Liver (tissue), 9 donors: ENCODE data around the gene SH3PXD2A. TPM values are rescaled to one million over a fixed set of nuclear protein-coding genes. Genes with fewer than 3 reads are reported as not detected.

Source experiments
- DNase-seq: peaks from one replicate; pipeline ENCODE4 v3.0.0-alpha.2; 2017; ENCODE audit warnings: low spot score
- H3K27ac ChIP-seq, 2 donors: one replicate each; pipeline ENCODE4 v1.7.0; 2013; ENCODE audit warnings: inconsistent platforms in 2 of 2, low read length in 2 of 2, control low read depth in 1 of 2, low read depth in 1 of 2, mild to moderate bottlenecking in 1 of 2
- H3K27me3 ChIP-seq, 4 donors: one replicate each; pipeline versions ENCODE4 v1.6.1 to v1.7.0; 2013; ENCODE audit warnings: low read length in 3 of 4, inconsistent platforms in 1 of 4, mild to moderate bottlenecking in 1 of 4, moderate library complexity in 1 of 4; ENCODE audit not compliant: control insufficient read depth in 4 of 4, insufficient read depth in 4 of 4
- H3K36me3 ChIP-seq, 4 donors: one replicate each; pipeline versions ENCODE4 v1.6.1 to v1.7.0; 2013; ENCODE audit warnings: low read length in 3 of 4, mild to moderate bottlenecking in 3 of 4, low read depth in 1 of 4, moderate library complexity in 1 of 4; ENCODE audit not compliant: control insufficient read depth in 4 of 4, insufficient read depth in 3 of 4
- H3K4me1 ChIP-seq, 4 donors: one replicate each; pipeline versions ENCODE4 v1.6.1 to v1.7.0; 2013; ENCODE audit warnings: low read length in 3 of 4, mild to moderate bottlenecking in 3 of 4, moderate library complexity in 1 of 4; ENCODE audit not compliant: control insufficient read depth in 4 of 4, insufficient read depth in 4 of 4
- H3K4me3 ChIP-seq, 3 donors: one replicate each; pipeline versions ENCODE4 v1.6.1 to v1.7.0; 2013; ENCODE audit warnings: low read length in 3 of 3, control low read depth in 1 of 3, low read depth in 1 of 3, mild to moderate bottlenecking in 1 of 3
- H3K9ac ChIP-seq, 2 donors: one replicate each; pipeline ENCODE4 v1.7.0; 2013; ENCODE audit warnings: low read length in 2 of 2, mild to moderate bottlenecking in 2 of 2, moderate library complexity in 2 of 2, control low read depth in 1 of 2, low read depth in 1 of 2
- H3K9me3 ChIP-seq, 4 donors: one replicate each; pipeline versions ENCODE4 v1.6.1 to v1.7.0; 2013; ENCODE audit warnings: low read length in 3 of 4; ENCODE audit not compliant: control insufficient read depth in 4 of 4
- EGR1 ChIP-seq, 2 donors: IDR thresholded peaks; 2 replicates each; pipeline ENCODE4 v1.6.1; 2016 to 2018; ENCODE audit warnings: antibody characterized with exemption in 2 of 2, low read depth in 2 of 2
- FOXA1 ChIP-seq: IDR thresholded peaks from 2 replicates; pipeline ENCODE4 v1.6.1; 2016; ENCODE audit warnings: antibody characterized with exemption
- FOXA2 ChIP-seq: IDR thresholded peaks from 2 replicates; pipeline ENCODE4 v1.6.1; 2016; ENCODE audit warnings: antibody characterized with exemption
- GABPA ChIP-seq, 2 donors: IDR thresholded peaks in 1 of 2; conservative IDR thresholded peaks in 1 of 2; 2 replicates each; pipeline ENCODE4 v1.6.1; 2016; ENCODE audit warnings: antibody characterized with exemption in 2 of 2, mild to moderate bottlenecking in 1 of 2, moderate library complexity in 1 of 2
- HNF4A ChIP-seq, 2 donors: conservative IDR thresholded peaks; 2 replicates each; pipeline ENCODE4 v1.6.1; 2016; ENCODE audit warnings: antibody characterized with exemption in 2 of 2, mild to moderate bottlenecking in 2 of 2
- HNF4G ChIP-seq: IDR thresholded peaks from 2 replicates; pipeline ENCODE4 v1.6.1; 2016; ENCODE audit warnings: antibody characterized with exemption
- JUND ChIP-seq, 2 donors: IDR thresholded peaks; 2 replicates each; pipeline ENCODE4 v1.6.1; 2016; ENCODE audit warnings: antibody characterized with exemption in 2 of 2
- NR2F2 ChIP-seq: IDR thresholded peaks from 2 replicates; pipeline ENCODE4 v1.6.1; 2016; ENCODE audit warnings: antibody characterized with exemption
- RXRA ChIP-seq, 2 donors: IDR thresholded peaks; 2 replicates each; pipeline ENCODE4 v1.6.1; 2017 to 2018; ENCODE audit warnings: antibody characterized with exemption in 2 of 2, mild to moderate bottlenecking in 1 of 2
- SP1 ChIP-seq: IDR thresholded peaks from 2 replicates; pipeline ENCODE4 v1.6.1; 2018; ENCODE audit warnings: antibody characterized with exemption, mild to moderate bottlenecking
- TAF1 ChIP-seq: conservative IDR thresholded peaks from 2 replicates; pipeline ENCODE4 v1.6.1; 2016; ENCODE audit warnings: antibody characterized with exemption, mild to moderate bottlenecking
- YY1 ChIP-seq: IDR thresholded peaks from 2 replicates; pipeline ENCODE4 v1.6.1; 2016; ENCODE audit warnings: antibody characterized with exemption, mild to moderate bottlenecking
- WGBS: extraction: QIAGEN DNeasy Blood & Tissue Kit; methylation state at CpG from one replicate; pipeline ENCODE4 v1.1.7; 2013; 5-methylcytosine and 5-hydroxymethylcytosine counted together
- polyA plus RNA-seq, 2 donors: library from polyadenylated mRNA; stranded (reverse) in 1 of 2; unstranded in 1 of 2; fragments of 200-250 nt in 1 of 2; fragments of >200 nt in 1 of 2; fragmentation: Nextera tagmentation in 1 of 2; extraction: Ambion mirVana in 1 of 2; gene quantifications; one replicate each; pipeline versions ENCODE4 v1.2.1 to v1.2.3, GENCODE V29; 2013 to 2015
- total RNA-seq, 2 donors: library from RNA; depleted of rRNA; stranded (reverse); fragments of >200 nt; gene quantifications; one replicate each; pipeline ENCODE4 v1.2.3, GENCODE V29; 2014
- TF ChIP-seq, protein P1 (sequence below): IDR thresholded peaks from 2 replicates; pipeline ENCODE4 v1.6.1; 2016; ENCODE audit warnings: antibody characterized with exemption
- TF ChIP-seq, protein P2 (sequence below): IDR thresholded peaks from 2 replicates; pipeline ENCODE4 v1.6.1; 2016; ENCODE audit warnings: antibody characterized with exemption, mild to moderate bottlenecking
- TF ChIP-seq, protein P3 (sequence below): fragments of 150-350 bp; IDR thresholded peaks from 2 replicates; pipeline ENCODE4 v1.5.1; 2017; ENCODE audit warnings: improper control_type of control experiment, low read depth, low read length; ENCODE audit not compliant: missing input control
- TF ChIP-seq, protein P4 (sequence below): IDR thresholded peaks from 2 replicates; pipeline ENCODE4 v1.6.1; 2016; ENCODE audit warnings: antibody characterized with exemption
- TF ChIP-seq, protein P5 (sequence below): IDR thresholded peaks from 2 replicates; pipeline ENCODE4 v1.6.1; 2016; ENCODE audit warnings: antibody characterized with exemption
- donor health status: healthy.
- donor health status: healthy.
- donor health status: healthy.
- donor health status: healthy.
- donor health status: healthy.

The SH3PXD2A gene
- total and polyA plus RNA-seq, 4 donors, result 0.82 to 5.5 (median 3.9) TPM

DNA sequence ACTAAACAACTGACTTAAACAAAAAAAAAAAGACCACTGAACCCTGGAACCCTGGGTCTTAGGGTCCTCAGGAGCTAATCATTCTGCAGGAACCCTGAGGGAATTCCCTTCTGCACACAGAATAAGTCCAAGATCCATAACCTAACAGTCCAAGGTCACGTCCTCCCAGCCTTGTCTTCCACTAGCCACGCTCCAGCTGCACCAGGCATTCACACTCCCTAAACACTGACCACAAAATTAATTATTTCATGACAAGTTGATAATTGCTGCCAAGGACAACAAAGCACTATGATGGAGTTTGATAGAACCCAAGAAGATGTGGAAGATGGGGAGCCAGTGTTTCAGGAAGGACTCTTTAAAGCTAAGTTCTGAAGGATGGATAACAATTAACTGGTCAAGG, 130.6 kb downstream of the SH3PXD2A start:
- Histone ChIP-seq H3K4me1 (no peaks in the 10 kb centered on the region), H3K27me3 (no peaks in the 10 kb centered on the region), H3K9ac (no peak overlapping the region), H3K4me3 (no peak overlapping the region), H3K36me3 (peaks cover 0 to 7% (median 3%) of the 10 kb centered on the region in 4 donors), H3K9me3 (no peaks in the 10 kb centered on the region), H3K27ac (no peak overlapping the region)
- no peak for DNase-seq
- 89% methylated on average over 2 of the region's 2 CpGs for WGBS
- TF ChIP-seq YY1 (no peak), FOXA2 (no peak), SP1 (no peak)

DNA sequence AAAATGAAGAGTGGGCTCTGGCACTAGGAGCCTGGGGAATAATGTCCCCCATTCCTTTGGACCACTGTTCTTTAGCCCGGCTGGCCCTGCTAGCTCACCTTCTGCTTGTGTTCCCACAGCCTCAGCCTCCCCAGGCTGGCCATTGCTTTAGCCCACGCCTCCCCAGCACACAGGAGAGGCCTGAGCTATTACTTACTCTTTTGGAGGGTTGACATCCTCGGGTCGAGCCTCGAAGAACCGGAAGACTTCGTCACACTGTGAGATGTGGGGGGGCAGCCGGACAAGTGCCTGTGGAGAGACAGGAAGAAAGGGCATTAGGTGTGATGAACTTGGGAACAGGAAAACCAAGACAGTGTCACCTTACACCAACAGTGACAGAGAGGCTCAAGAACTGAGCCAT, 131.3 kb downstream of the SH3PXD2A start:
- Histone ChIP-seq H3K27me3 (no peaks in the 10 kb centered on the region), H3K9ac (no peak overlapping the region), H3K9me3 (no peaks in the 10 kb centered on the region), H3K4me1 (no peaks in the 10 kb centered on the region), H3K27ac (no peak overlapping the region), H3K36me3 (peaks cover 0 to 7% (median 3%) of the 10 kb centered on the region in 4 donors), H3K4me3 (no peak overlapping the region)
- DNase-seq, result no peak
- WGBS, result 94% methylated on average over 8 of the region's 8 CpGs
- no peak for TF ChIP-seq FOXA1
- TF ChIP-seq, protein P1, sequence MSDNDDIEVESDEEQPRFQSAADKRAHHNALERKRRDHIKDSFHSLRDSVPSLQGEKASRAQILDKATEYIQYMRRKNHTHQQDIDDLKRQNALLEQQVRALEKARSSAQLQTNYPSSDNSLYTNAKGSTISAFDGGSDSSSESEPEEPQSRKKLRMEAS, result no peak
- TF ChIP-seq HNF4A (conservative IDR thresholded peaks at IDR 0.05), result no peak
- TF ChIP-seq SP1, result no peak
- TF ChIP-seq TAF1, result no peak
- TF ChIP-seq, protein P2, sequence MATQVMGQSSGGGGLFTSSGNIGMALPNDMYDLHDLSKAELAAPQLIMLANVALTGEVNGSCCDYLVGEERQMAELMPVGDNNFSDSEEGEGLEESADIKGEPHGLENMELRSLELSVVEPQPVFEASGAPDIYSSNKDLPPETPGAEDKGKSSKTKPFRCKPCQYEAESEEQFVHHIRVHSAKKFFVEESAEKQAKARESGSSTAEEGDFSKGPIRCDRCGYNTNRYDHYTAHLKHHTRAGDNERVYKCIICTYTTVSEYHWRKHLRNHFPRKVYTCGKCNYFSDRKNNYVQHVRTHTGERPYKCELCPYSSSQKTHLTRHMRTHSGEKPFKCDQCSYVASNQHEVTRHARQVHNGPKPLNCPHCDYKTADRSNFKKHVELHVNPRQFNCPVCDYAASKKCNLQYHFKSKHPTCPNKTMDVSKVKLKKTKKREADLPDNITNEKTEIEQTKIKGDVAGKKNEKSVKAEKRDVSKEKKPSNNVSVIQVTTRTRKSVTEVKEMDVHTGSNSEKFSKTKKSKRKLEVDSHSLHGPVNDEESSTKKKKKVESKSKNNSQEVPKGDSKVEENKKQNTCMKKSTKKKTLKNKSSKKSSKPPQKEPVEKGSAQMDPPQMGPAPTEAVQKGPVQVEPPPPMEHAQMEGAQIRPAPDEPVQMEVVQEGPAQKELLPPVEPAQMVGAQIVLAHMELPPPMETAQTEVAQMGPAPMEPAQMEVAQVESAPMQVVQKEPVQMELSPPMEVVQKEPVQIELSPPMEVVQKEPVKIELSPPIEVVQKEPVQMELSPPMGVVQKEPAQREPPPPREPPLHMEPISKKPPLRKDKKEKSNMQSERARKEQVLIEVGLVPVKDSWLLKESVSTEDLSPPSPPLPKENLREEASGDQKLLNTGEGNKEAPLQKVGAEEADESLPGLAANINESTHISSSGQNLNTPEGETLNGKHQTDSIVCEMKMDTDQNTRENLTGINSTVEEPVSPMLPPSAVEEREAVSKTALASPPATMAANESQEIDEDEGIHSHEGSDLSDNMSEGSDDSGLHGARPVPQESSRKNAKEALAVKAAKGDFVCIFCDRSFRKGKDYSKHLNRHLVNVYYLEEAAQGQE, result no peak
- TF ChIP-seq FOXA2, result no peak
- no peak for TF ChIP-seq EGR1 (IDR thresholded peaks at IDR 0.05; ENCODE audit: low read depth in 2 of 2)
- no peak for TF ChIP-seq GABPA (IDR thresholded peaks at IDR 0.05 in 1 of 2, conservative IDR thresholded peaks at IDR 0.05 in 1 of 2)
- TF ChIP-seq YY1, result no peak
- TF ChIP-seq RXRA (IDR thresholded peaks at IDR 0.05), result no peak

DNA sequence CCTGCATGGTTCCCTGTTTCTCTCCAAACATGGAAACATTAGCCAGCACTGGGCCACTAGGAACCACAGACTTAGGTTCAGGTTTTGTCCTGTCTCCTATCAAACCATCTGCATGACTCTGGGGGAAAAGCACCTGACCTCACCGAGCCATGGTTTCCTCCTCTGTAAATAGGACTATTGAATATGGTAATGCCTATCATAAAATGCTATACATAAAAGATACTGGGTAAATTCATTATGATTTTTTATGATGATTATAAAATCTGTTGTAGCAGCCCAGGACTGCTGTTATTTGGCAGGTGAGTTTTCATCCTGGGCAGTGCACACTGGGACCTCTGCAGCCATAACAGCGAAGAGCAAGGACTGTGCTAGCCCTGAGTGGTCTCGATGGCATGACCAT, 131.8 kb downstream of the SH3PXD2A start:
- peaks cover 0 to 7% (median 3%) of the 10 kb centered on the region in 4 donors for H3K36me3 ChIP-seq
- WGBS, result 91% methylated on average over 3 of the region's 3 CpGs
- no peak for DNase-seq

More for the DNA sequence above, 131.8 kb downstream of the SH3PXD2A start:
- no peaks in the 10 kb centered on the region for H3K4me1 ChIP-seq
- H3K9ac ChIP-seq, result no peak overlapping the region
- H3K4me3 ChIP-seq, result no peak overlapping the region
- no peaks in the 10 kb centered on the region for H3K9me3 ChIP-seq
- no peak overlapping the region for H3K27ac ChIP-seq
- H3K27me3 ChIP-seq, result no peaks in the 10 kb centered on the region
- TF ChIP-seq, protein P3, sequence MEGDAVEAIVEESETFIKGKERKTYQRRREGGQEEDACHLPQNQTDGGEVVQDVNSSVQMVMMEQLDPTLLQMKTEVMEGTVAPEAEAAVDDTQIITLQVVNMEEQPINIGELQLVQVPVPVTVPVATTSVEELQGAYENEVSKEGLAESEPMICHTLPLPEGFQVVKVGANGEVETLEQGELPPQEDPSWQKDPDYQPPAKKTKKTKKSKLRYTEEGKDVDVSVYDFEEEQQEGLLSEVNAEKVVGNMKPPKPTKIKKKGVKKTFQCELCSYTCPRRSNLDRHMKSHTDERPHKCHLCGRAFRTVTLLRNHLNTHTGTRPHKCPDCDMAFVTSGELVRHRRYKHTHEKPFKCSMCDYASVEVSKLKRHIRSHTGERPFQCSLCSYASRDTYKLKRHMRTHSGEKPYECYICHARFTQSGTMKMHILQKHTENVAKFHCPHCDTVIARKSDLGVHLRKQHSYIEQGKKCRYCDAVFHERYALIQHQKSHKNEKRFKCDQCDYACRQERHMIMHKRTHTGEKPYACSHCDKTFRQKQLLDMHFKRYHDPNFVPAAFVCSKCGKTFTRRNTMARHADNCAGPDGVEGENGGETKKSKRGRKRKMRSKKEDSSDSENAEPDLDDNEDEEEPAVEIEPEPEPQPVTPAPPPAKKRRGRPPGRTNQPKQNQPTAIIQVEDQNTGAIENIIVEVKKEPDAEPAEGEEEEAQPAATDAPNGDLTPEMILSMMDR, result no peak
- TF ChIP-seq HNF4G (no peak), EGR1 (IDR thresholded peaks at IDR 0.05; ENCODE audit: low read depth in 2 of 2) (no peak), JUND (IDR thresholded peaks at IDR 0.05) (no peak), NR2F2 (no peak), FOXA1 (no peak), RXRA (IDR thresholded peaks at IDR 0.05) (no peak)
- TF ChIP-seq, protein P4, sequence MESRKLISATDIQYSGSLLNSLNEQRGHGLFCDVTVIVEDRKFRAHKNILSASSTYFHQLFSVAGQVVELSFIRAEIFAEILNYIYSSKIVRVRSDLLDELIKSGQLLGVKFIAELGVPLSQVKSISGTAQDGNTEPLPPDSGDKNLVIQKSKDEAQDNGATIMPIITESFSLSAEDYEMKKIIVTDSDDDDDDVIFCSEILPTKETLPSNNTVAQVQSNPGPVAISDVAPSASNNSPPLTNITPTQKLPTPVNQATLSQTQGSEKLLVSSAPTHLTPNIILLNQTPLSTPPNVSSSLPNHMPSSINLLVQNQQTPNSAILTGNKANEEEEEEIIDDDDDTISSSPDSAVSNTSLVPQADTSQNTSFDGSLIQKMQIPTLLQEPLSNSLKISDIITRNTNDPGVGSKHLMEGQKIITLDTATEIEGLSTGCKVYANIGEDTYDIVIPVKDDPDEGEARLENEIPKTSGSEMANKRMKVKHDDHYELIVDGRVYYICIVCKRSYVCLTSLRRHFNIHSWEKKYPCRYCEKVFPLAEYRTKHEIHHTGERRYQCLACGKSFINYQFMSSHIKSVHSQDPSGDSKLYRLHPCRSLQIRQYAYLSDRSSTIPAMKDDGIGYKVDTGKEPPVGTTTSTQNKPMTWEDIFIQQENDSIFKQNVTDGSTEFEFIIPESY, result no peak
- TF ChIP-seq, protein P5, sequence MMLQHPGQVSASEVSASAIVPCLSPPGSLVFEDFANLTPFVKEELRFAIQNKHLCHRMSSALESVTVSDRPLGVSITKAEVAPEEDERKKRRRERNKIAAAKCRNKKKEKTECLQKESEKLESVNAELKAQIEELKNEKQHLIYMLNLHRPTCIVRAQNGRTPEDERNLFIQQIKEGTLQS, result no peak
- TF ChIP-seq, protein P1, result no peak
